ENCODE measurements around the gene CYP2B6. TPM values are rescaled to one million over a fixed set of nuclear protein-coding genes. Genes with fewer than 3 reads are reported as not detected.

The CYP2B6 gene
- total RNA-seq, 6 experiments from 2014 or later = not detected

GRCh38 chr19:40948580-40949299 lies 42.3 kb upstream of the CYP2B6 start:
- Mint-ChIP-seq H3K27ac (no peak overlapping the region), H3K9me3 (peaks cover 14% of the 10 kb centered on the region), H3K4me3 (no peak overlapping the region), H3K36me3 (ENCODE audit: low read depth) (peaks cover 6% of the 10 kb centered on the region; the same call in 1 of the 2 replicates), H3K27me3 (ENCODE audit: insufficient read depth) (peaks cover 12% of the 10 kb centered on the region), H3K4me1 (ENCODE audit: low read depth) (no peaks in the 10 kb centered on the region)
- DNase-seq = no peak
- no peak for TF ChIP-seq CTCF (IDR thresholded peaks at IDR 0.05)

- peaks cover 20% of the 10 kb centered on the region for H3K36me3 Mint-ChIP-seq (ENCODE audit: low read depth)
- peaks cover 7% of the 10 kb centered on the region for H3K27me3 Mint-ChIP-seq (ENCODE audit: insufficient read depth)
- H3K27ac Mint-ChIP-seq = no peak overlapping the region
- no peak overlapping the region for H3K4me3 Mint-ChIP-seq
- no peaks in the 10 kb centered on the region for H3K4me1 Mint-ChIP-seq (ENCODE audit: low read depth)
- DNase-seq = no peak
- peaks cover 36% of the 10 kb centered on the region for H3K9me3 Mint-ChIP-seq
- no peak for TF ChIP-seq CTCF (IDR thresholded peaks at IDR 0.05)
These were observed 36.5 kb upstream of the CYP2B6 start for GRCh38 chr19:40954573-40954972.

GRCh38 chr19:40959338-40959737 lies 31.7 kb upstream of the CYP2B6 start:
- no peak overlapping the region for H3K27ac Mint-ChIP-seq

GRCh38 chr19:40960062-40960685 lies 30.9 kb upstream of the CYP2B6 start:
- Mint-ChIP-seq H3K27ac (no peak overlapping the region), H3K27me3 (ENCODE audit: insufficient read depth) (no peaks in the 10 kb centered on the region; the same call in none of the 2 replicates), H3K36me3 (ENCODE audit: low read depth) (no peaks in the 10 kb centered on the region; the same call in 1 of the 2 replicates), H3K4me3 (no peak overlapping the region), H3K4me1 (ENCODE audit: low read depth) (peaks cover 14% of the 10 kb centered on the region), H3K9me3 (peaks cover 7% of the 10 kb centered on the region)
- TF ChIP-seq CTCF (IDR thresholded peaks at IDR 0.05) = no peak
- no peak for DNase-seq

More at GRCh38 chr19:40959338-40959737, 31.7 kb upstream of the CYP2B6 start:
- DNase-seq = no peak
- no peaks in the 10 kb centered on the region; the same call in none of the 2 replicates for H3K27me3 Mint-ChIP-seq (ENCODE audit: insufficient read depth)
- H3K36me3 Mint-ChIP-seq (ENCODE audit: low read depth) = peaks cover 8% of the 10 kb centered on the region
- peaks cover 14% of the 10 kb centered on the region for H3K4me1 Mint-ChIP-seq (ENCODE audit: low read depth)
- peaks cover 15% of the 10 kb centered on the region for H3K9me3 Mint-ChIP-seq
- no peak overlapping the region for H3K4me3 Mint-ChIP-seq
- TF ChIP-seq CTCF (IDR thresholded peaks at IDR 0.05) = no peak

- Mint-ChIP-seq H3K27ac (no peak overlapping the region), H3K9me3 (peaks cover 6% of the 10 kb centered on the region; the same call in 1 of the 2 replicates), H3K4me1 (ENCODE audit: low read depth) (peaks cover 14% of the 10 kb centered on the region), H3K4me3 (no peak overlapping the region), H3K27me3 (ENCODE audit: insufficient read depth) (no peaks in the 10 kb centered on the region; the same call in none of the 2 replicates), H3K36me3 (ENCODE audit: low read depth) (no peaks in the 10 kb centered on the region)
- DNase-seq = no peak
- TF ChIP-seq CTCF (IDR thresholded peaks at IDR 0.05) = no peak
These were observed 30.3 kb upstream of the CYP2B6 start for GRCh38 chr19:40960780-40961179.
